HCT116 (cell line): Measurements from ENCODE around the gene DNAAF5. TPM values are rescaled to one million over a fixed set of nuclear protein-coding genes. Genes with fewer than 3 reads are reported as not detected.

Experiments used
- ATAC-seq: fragments of 200-7000 bp; cut with Tn5 transposase; 2 replicates; pipeline ENCODE4 v1.9.1; 2020; ENCODE audit warnings: mild to moderate bottlenecking, moderate library complexity
- BruUV-seq: library from RNA; stranded (reverse); fragments of 400-500 nt; replicated peaks from 2 replicates; lab custom pipeline; 2021; lab: Mats Ljungman, UMichigan
- CTCF ChIA-PET: fragments of 300-600 bp; sonication (Branson Sonifier 250); formaldehyde crosslinking; loops from one replicate; lab custom pipeline; 2021; ENCODE audit warnings: antibody characterized with exemption; lab: Charles Lee
- POLR2A ChIA-PET: fragments of 300-600, 350-600 bp; sonication (Branson Sonifier 250); formaldehyde crosslinking; loops from one replicate; lab custom pipeline; 2021; ENCODE audit warnings: antibody characterized with exemption; lab: Charles Lee
- RAD21 ChIA-PET, 2 experiments: fragments of 300-600 bp; sonication (Branson Sonifier 250); formaldehyde crosslinking; loops; one replicate each; lab custom pipeline; 2023; ENCODE audit warnings: low total read pairs in 2 of 2; ENCODE audit not compliant: uncharacterized antibody in 2 of 2, unreplicated experiment in 2 of 2, low non-redundant PET in 1 of 2; lab: Charles Lee
- DNase-seq: peaks from one replicate; pipeline ENCODE4 v3.0.0-alpha.2; 2010; ENCODE audit warnings: low read depth, low spot score
- H2AFZ ChIP-seq: fragments of 200-600 bp; shearing (Covaris generic), sonication (generic); 2 replicates; pipeline ENCODE4 v1.6.1; 2017; ENCODE audit warnings: low read depth, mixed run types, mixed read lengths, antibody characterized with exemption, low read length; ENCODE audit not compliant: poor library complexity, severe bottlenecking
- H3K27ac ChIP-seq: 2 replicates; pipeline ENCODE4 v1.5.1; 2012; ENCODE audit warnings: low read depth, low read length
- H3K27me3 ChIP-seq: fragments of 200-600 bp; sonication (generic); 2 replicates; pipeline ENCODE4 v1.6.1; 2016; ENCODE audit warnings: mixed run types, low read length, mixed read lengths; ENCODE audit not compliant: insufficient read depth
- H3K36me3 ChIP-seq, 2 experiments: fragments of 200-500 bp in 1 of 2; fragments of 200-600 bp in 1 of 2; sonication (Bioruptor generic) in 1 of 2; sonication (generic) in 1 of 2; 2 replicates each; pipeline versions ENCODE4 v1.5.1 to v1.6.1; 2014 to 2016; ENCODE audit warnings: low read length in 2 of 2, inconsistent platforms in 1 of 2, mixed read lengths in 1 of 2, mixed run types in 1 of 2; ENCODE audit not compliant: insufficient read depth in 2 of 2, control insufficient read depth in 1 of 2
- H3K4me1 ChIP-seq, 2 experiments: fragments of 200-600 bp in 1 of 2; sonication (generic) in 1 of 2; 2 replicates each; pipeline versions ENCODE4 v1.5.1 to v1.6.1; 2012 to 2017; ENCODE audit warnings: low read length in 2 of 2, inconsistent platforms in 1 of 2, mild to moderate bottlenecking in 1 of 2, mixed read lengths in 1 of 2, mixed run types in 1 of 2, moderate library complexity in 1 of 2; ENCODE audit not compliant: insufficient read depth in 2 of 2, control insufficient read depth in 1 of 2
- H3K4me2 ChIP-seq: fragments of 200-600 bp; sonication (generic); 2 replicates; pipeline ENCODE4 v1.6.1; 2017; ENCODE audit warnings: mixed run types, low read length, mixed read lengths
- H3K4me3 ChIP-seq, 2 experiments: fragments of 200-600 bp in 1 of 2; sonication (generic) in 1 of 2; replicated peaks in 1 of 2; 2 replicates each; pipeline ENCODE4 v1.5.1; 2011 to 2016; ENCODE audit warnings: low read length in 2 of 2, control low read depth in 1 of 2, low read depth in 1 of 2, mild to moderate bottlenecking in 1 of 2, mixed read lengths in 1 of 2, mixed run types in 1 of 2
- H3K79me2 ChIP-seq: fragments of 200-600 bp; sonication (generic); 2 replicates; pipeline ENCODE4 v1.6.1; 2017; ENCODE audit warnings: mild to moderate bottlenecking, mixed run types, low read length, moderate library complexity, mixed read lengths; ENCODE audit not compliant: insufficient read depth
- H3K9ac ChIP-seq: fragments of 200-600 bp; sonication (generic); 2 replicates; pipeline ENCODE4 v1.6.1; 2016; ENCODE audit warnings: low read length, mixed read lengths
- H3K9me2 ChIP-seq: fragments of 200-600 bp; sonication (generic), shearing (Covaris generic); 2 replicates; pipeline ENCODE4 v1.6.1; 2017; ENCODE audit warnings: mixed run types, mild to moderate bottlenecking, moderate library complexity; ENCODE audit not compliant: insufficient read depth
- H3K9me3 ChIP-seq, 2 experiments: fragments of 200-500 bp in 1 of 2; fragments of 200-600 bp in 1 of 2; sonication (Bioruptor generic) in 1 of 2; sonication (generic) in 1 of 2; 2 replicates each; pipeline ENCODE4 v1.6.1; 2014 to 2017; ENCODE audit warnings: low read length in 2 of 2, mixed read lengths in 2 of 2, inconsistent platforms in 1 of 2, low read depth in 1 of 2, mild to moderate bottlenecking in 1 of 2, mixed run types in 1 of 2, moderate library complexity in 1 of 2; ENCODE audit not compliant: control insufficient read depth in 1 of 2, insufficient read depth in 1 of 2
- H4K20me1 ChIP-seq: fragments of 200-600 bp; sonication (generic), shearing (Covaris generic); 2 replicates; pipeline ENCODE4 v1.6.1; 2017; ENCODE audit warnings: mixed run types, mild to moderate bottlenecking, moderate library complexity; ENCODE audit not compliant: insufficient read depth
- CEBPB ChIP-seq: IDR thresholded peaks from 2 replicates; pipeline ENCODE4 v1.6.1; 2012; ENCODE audit warnings: low read depth
- FOSL1 ChIP-seq: IDR thresholded peaks from 2 replicates; pipeline ENCODE4 v1.6.1; 2012; ENCODE audit warnings: low read depth
- SRF ChIP-seq: IDR thresholded peaks from 2 replicates; pipeline ENCODE4 v1.6.1; 2012; ENCODE audit warnings: low read depth
- ZFX ChIP-seq: fragments of 450-650 bp; IDR thresholded peaks from 2 replicates; pipeline ENCODE4 v1.6.1; 2017
- intact Hi-C: fragments of 100-400 bp; cut with micrococcal nuclease; formaldehyde crosslinking; loops from 2 replicates; pipeline ENCODE4 v1.10.0; 2022
- total RNA-seq: library from RNA; stranded (reverse); gene quantifications from one replicate; pipeline ENCODE4 v1.2.1, GENCODE V29; 2021; ENCODE audit not compliant: unreplicated experiment
- TF ChIP-seq, protein P1 (sequence below), 3 experiments: fragments of 200-600 bp in 1 of 3; sonication (generic) in 1 of 3; IDR thresholded peaks in 2 of 3; conservative IDR thresholded peaks in 1 of 3; 2 replicates each; pipeline ENCODE4 v1.5.1; 2012 to 2017; ENCODE audit warnings: low read depth in 2 of 3, low read length in 2 of 3, antibody characterized with exemption in 1 of 3, borderline replicate concordance in 1 of 3, control low read depth in 1 of 3, mild to moderate bottlenecking in 1 of 3, mixed read lengths in 1 of 3, mixed run types in 1 of 3, moderate library complexity in 1 of 3; ENCODE audit not compliant: insufficient read depth in 1 of 3

The DNAAF5 gene
- total RNA-seq, 1 experiment from 2014 or later = 69.4 TPM

DNA sequence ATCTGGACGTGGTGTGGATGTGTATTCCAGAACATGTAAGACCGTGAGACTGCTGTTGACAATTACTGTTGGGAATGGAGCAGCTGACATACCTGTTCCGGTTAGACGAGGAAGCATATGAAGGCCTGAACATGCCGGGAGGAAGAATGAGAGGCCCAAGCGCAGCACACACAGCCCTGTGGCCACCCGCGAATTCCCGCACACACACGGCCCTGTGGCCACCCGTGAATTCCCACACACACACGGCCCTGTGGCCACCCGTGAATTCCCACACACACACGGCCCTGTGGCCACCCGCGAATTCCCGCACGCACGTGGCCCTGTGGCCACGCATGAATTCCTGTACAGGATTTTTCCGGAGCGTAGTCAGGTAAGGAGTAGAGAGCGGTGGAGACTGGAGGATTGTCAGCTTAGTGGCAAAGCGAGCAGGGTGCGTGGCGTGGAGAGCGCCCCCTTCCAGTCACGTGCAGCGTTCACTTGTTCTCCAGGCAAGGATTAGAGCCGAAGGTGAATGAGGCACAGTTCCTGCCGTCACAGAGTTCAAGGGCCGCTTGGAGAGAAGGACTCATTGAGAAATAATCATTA lies 96.3 kb downstream of the DNAAF5 start:
- Histone ChIP-seq H4K20me1 (peaks cover 24% of the 10 kb centered on the region; the same call in 1 of the 2 replicates), H3K9me2 (no peaks in the 10 kb centered on the region), H3K4me3 (no peak overlapping the region), H3K36me3 (peaks cover 2 to 17% of the 10 kb centered on the region in 2 experiments; a peak in 2 of 4 replicates), H3K79me2 (peaks cover 100% of the 10 kb centered on the region), H2AFZ (no peak overlapping the region), H3K4me2 (no peak overlapping the region), H3K9ac (no peak overlapping the region), H3K9me3 (no peaks in the 10 kb centered on the region), H3K4me1 (peaks cover 3 to 22% of the 10 kb centered on the region in 2 experiments; a peak in 3 of 4 replicates), H3K27me3 (no peaks in the 10 kb centered on the region), H3K27ac (no peak overlapping the region)
- ChIA-PET RAD21 (no interaction called here), POLR2A (interaction anchor here (1.1 kb wide), 1 partner anchor 9 kb away, joined by 4 read pairs; no protein-coding TSS in a partner anchor), CTCF (no interaction called here)
- DNase-seq = no peak
- no TSS peak for BruUV-seq
- peak; percentile 52; the same call in 1 of the 2 replicates for ATAC-seq
- intact Hi-C loops = no loop called here
- TF ChIP-seq, protein P1, sequence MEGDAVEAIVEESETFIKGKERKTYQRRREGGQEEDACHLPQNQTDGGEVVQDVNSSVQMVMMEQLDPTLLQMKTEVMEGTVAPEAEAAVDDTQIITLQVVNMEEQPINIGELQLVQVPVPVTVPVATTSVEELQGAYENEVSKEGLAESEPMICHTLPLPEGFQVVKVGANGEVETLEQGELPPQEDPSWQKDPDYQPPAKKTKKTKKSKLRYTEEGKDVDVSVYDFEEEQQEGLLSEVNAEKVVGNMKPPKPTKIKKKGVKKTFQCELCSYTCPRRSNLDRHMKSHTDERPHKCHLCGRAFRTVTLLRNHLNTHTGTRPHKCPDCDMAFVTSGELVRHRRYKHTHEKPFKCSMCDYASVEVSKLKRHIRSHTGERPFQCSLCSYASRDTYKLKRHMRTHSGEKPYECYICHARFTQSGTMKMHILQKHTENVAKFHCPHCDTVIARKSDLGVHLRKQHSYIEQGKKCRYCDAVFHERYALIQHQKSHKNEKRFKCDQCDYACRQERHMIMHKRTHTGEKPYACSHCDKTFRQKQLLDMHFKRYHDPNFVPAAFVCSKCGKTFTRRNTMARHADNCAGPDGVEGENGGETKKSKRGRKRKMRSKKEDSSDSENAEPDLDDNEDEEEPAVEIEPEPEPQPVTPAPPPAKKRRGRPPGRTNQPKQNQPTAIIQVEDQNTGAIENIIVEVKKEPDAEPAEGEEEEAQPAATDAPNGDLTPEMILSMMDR (IDR thresholded peaks at IDR 0.05 in 2 of 3, conservative IDR thresholded peaks at IDR 0.05 in 1 of 3; ENCODE audit: borderline replicate concordance in 1 of 3, insufficient read depth in 1 of 3, low read depth in 2 of 3, low read length in 2 of 3) = peak in 2 of 3 experiments; percentile 29 to 49; a peak in 4 of 6 replicates
- no peak for TF ChIP-seq ZFX
- TF ChIP-seq FOSL1 = no peak

DNA sequence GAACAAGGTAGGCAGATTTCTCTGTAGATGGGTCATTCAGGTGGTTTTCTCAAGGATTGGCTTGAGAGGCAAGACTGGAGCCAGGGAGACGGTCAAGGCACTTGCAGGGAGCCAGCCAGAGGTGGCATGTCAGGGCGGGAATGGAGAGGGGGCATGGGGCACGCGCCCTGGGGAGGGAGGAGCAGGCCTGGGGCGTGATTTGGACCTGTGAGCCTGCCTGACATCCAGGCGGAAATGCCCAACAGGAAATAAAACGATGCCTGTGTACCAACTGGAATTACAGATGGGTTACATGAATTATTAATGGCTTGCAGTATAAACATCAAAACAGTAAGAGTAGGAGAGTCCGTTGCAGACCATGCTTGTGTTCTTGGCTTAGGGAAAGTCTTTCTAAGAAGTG lies 97.2 kb downstream of the DNAAF5 start:
- Histone ChIP-seq H3K36me3 (peaks cover 2 to 17% of the 10 kb centered on the region in 2 experiments; a peak in 2 of 4 replicates), H3K27ac (no peak overlapping the region), H3K9me2 (no peaks in the 10 kb centered on the region), H3K9me3 (no peaks in the 10 kb centered on the region), H4K20me1 (peaks cover 21% of the 10 kb centered on the region; the same call in 1 of the 2 replicates), H2AFZ (no peak overlapping the region), H3K27me3 (no peaks in the 10 kb centered on the region), H3K9ac (no peak overlapping the region), H3K4me1 (peaks cover 3 to 16% of the 10 kb centered on the region in 2 experiments; a peak in 3 of 4 replicates), H3K4me2 (no peak overlapping the region), H3K4me3 (no peak overlapping the region), H3K79me2 (peaks cover 100% of the 10 kb centered on the region)
- CTCF ChIA-PET = no interaction called here
- no peak for DNase-seq
- no peak for ATAC-seq
- TF ChIP-seq SRF = no peak
- TF ChIP-seq CEBPB = no peak
- BruUV-seq = no TSS peak
- POLR2A ChIA-PET = no interaction called here
- RAD21 ChIA-PET = no interaction called here
- intact Hi-C loops = no loop called here
